ENCODE results near the gene LILRB5.

The LILRB5 gene

GRCh38 chr19:54209811-54210494 lies 47.1 kb downstream of the LILRB5 start:
- DNase-seq, result peak; percentile 73

GRCh38 chr19:54209058-54209810 lies 47.8 kb downstream of the LILRB5 start:
- peak; percentile 79 for DNase-seq

GRCh38 chr19:54208784-54209057 lies 48.4 kb downstream of the LILRB5 start:
- no peak for DNase-seq

GRCh38 chr19:54207983-54208783 lies 48.9 kb downstream of the LILRB5 start:
- DNase-seq, result peak; percentile 81

- no peak for DNase-seq
Observed at GRCh38 chr19:54207676-54207982, 49.4 kb downstream of the LILRB5 start.

- DNase-seq, result peak; percentile 65
Observed at GRCh38 chr19:54207193-54207592, 49.9 kb downstream of the LILRB5 start.

GRCh38 chr19:54206831-54207177 lies 50.3 kb downstream of the LILRB5 start:
- peak; percentile 59 for DNase-seq

- DNase-seq, result no peak
Observed at GRCh38 chr19:54206030-54206830, 50.8 kb downstream of the LILRB5 start.

GRCh38 chr19:54204767-54205468 lies 52.2 kb downstream of the LILRB5 start:
- DNase-seq, result no peak

GRCh38 chr19:54203151-54203611 lies 53.9 kb downstream of the LILRB5 start:
- DNase-seq, result no peak

- DNase-seq, result no peak
Observed at GRCh38 chr19:54201980-54202379, 55.1 kb downstream of the LILRB5 start.

GRCh38 chr19:54201172-54201701 lies 55.8 kb downstream of the LILRB5 start:
- no peak for DNase-seq
